IPS-20b (cell line): ENCODE results near the gene B3GNT7.

Experiments
- H3K27ac ChIP-seq: one replicate; pipeline ENCODE4 v1.5.1; 2013; ENCODE audit warnings: low read length
- H3K27me3 ChIP-seq: 2 replicates; pipeline ENCODE4 v1.6.1; 2013; ENCODE audit warnings: mild to moderate bottlenecking, low read length, inconsistent platforms; ENCODE audit not compliant: insufficient read depth
- H3K36me3 ChIP-seq: 2 replicates; pipeline ENCODE4 v1.6.1; 2013; ENCODE audit warnings: low read depth, mild to moderate bottlenecking, inconsistent platforms, low read length, moderate library complexity; ENCODE audit not compliant: insufficient read depth
- H3K4me1 ChIP-seq: 2 replicates; pipeline ENCODE4 v1.6.1; 2013; ENCODE audit warnings: mild to moderate bottlenecking, control low read depth, inconsistent platforms, low read length, moderate library complexity; ENCODE audit not compliant: insufficient read depth
- H3K4me3 ChIP-seq: 2 replicates; pipeline ENCODE4 v1.5.1; 2013; ENCODE audit warnings: mild to moderate bottlenecking, low read length, inconsistent platforms
- H3K9ac ChIP-seq: 2 replicates; pipeline ENCODE4 v1.6.1; 2013; ENCODE audit warnings: low read depth, mild to moderate bottlenecking, inconsistent platforms, low read length, moderate library complexity
- H3K9me3 ChIP-seq: 2 replicates; pipeline ENCODE4 v1.6.1; 2013; ENCODE audit warnings: mild to moderate bottlenecking, low read depth, low read length, inconsistent platforms; ENCODE audit not compliant: insufficient read depth

The B3GNT7 gene

GRCh38 chr2:231409776-231410175 lies 14.3 kb downstream of the B3GNT7 start:
- Histone ChIP-seq H3K27me3 (no peaks in the 10 kb centered on the region; the same call in 1 of the 2 replicates), H3K27ac (no peak overlapping the region), H3K9me3 (peaks cover 12% of the 10 kb centered on the region; the same call in 1 of the 2 replicates), H3K4me1 (peaks cover 25% of the 10 kb centered on the region), H3K36me3 (no peaks in the 10 kb centered on the region), H3K4me3 (no peak overlapping the region), H3K9ac (no peak overlapping the region)

- peak overlapping the region; percentile 65 for H3K4me3 ChIP-seq
- H3K36me3 ChIP-seq, result no peaks in the 10 kb centered on the region
- peak overlapping the region; percentile 81 for H3K27ac ChIP-seq
- no peaks in the 10 kb centered on the region; the same call in 1 of the 2 replicates for H3K27me3 ChIP-seq
- H3K9me3 ChIP-seq, result peaks cover 12% of the 10 kb centered on the region; the same call in 1 of the 2 replicates
- H3K9ac ChIP-seq, result peak overlapping the region; percentile 67
- H3K4me1 ChIP-seq, result peaks cover 25% of the 10 kb centered on the region
Observed at GRCh38 chr2:231410293-231411004, 14.9 kb downstream of the B3GNT7 start.

- peak overlapping the region; percentile 81 for H3K27ac ChIP-seq
Observed at GRCh38 chr2:231411237-231411636, 15.7 kb downstream of the B3GNT7 start.

GRCh38 chr2:231411831-231412617 lies 16.5 kb downstream of the B3GNT7 start:
- Histone ChIP-seq H3K4me1 (peaks cover 25% of the 10 kb centered on the region), H3K27ac (peak overlapping the region; percentile 48), H3K4me3 (peak overlapping the region; percentile 65), H3K9me3 (peaks cover 12% of the 10 kb centered on the region; the same call in 1 of the 2 replicates), H3K27me3 (no peaks in the 10 kb centered on the region; the same call in 1 of the 2 replicates), H3K36me3 (no peaks in the 10 kb centered on the region), H3K9ac (peak overlapping the region; percentile 67)

More at GRCh38 chr2:231411237-231411636, 15.7 kb downstream of the B3GNT7 start:
- no peaks in the 10 kb centered on the region; the same call in 1 of the 2 replicates for H3K27me3 ChIP-seq
- H3K9me3 ChIP-seq, result peaks cover 12% of the 10 kb centered on the region; the same call in 1 of the 2 replicates
- no peaks in the 10 kb centered on the region for H3K36me3 ChIP-seq
- peak overlapping the region; percentile 65 for H3K4me3 ChIP-seq
- peak overlapping the region; percentile 67 for H3K9ac ChIP-seq
- H3K4me1 ChIP-seq, result peaks cover 25% of the 10 kb centered on the region

- H3K27ac ChIP-seq, result no peak overlapping the region
- H3K9ac ChIP-seq, result peak overlapping the region; percentile 58
- H3K4me3 ChIP-seq, result peak overlapping the region; percentile 65; the same call in 1 of the 2 replicates
- peaks cover 12% of the 10 kb centered on the region; the same call in 1 of the 2 replicates for H3K9me3 ChIP-seq
- no peaks in the 10 kb centered on the region for H3K36me3 ChIP-seq
- H3K4me1 ChIP-seq, result peaks cover 25% of the 10 kb centered on the region
- H3K27me3 ChIP-seq, result no peaks in the 10 kb centered on the region; the same call in 1 of the 2 replicates
Observed at GRCh38 chr2:231412618-231412963, 17.1 kb downstream of the B3GNT7 start.

GRCh38 chr2:231413456-231413855 lies 17.9 kb downstream of the B3GNT7 start:
- Histone ChIP-seq H3K27me3 (no peaks in the 10 kb centered on the region; the same call in 1 of the 2 replicates), H3K27ac (no peak overlapping the region), H3K9me3 (peaks cover 12% of the 10 kb centered on the region; the same call in 1 of the 2 replicates), H3K4me1 (peaks cover 25% of the 10 kb centered on the region), H3K36me3 (no peaks in the 10 kb centered on the region), H3K9ac (0 out of 2 replicates have a peak overlapping the region, but pooled peaks have one; percentile 5), H3K4me3 (no peak overlapping the region)

GRCh38 chr2:231413921-231414476 lies 18.5 kb downstream of the B3GNT7 start:
- no peak overlapping the region for H3K27ac ChIP-seq
- peaks cover 12% of the 10 kb centered on the region; the same call in 1 of the 2 replicates for H3K9me3 ChIP-seq
- no peak overlapping the region; the same call in 1 of the 2 replicates for H3K9ac ChIP-seq
- peak overlapping the region; percentile 3; the same call in 1 of the 2 replicates for H3K4me3 ChIP-seq
- H3K36me3 ChIP-seq, result no peaks in the 10 kb centered on the region
- no peaks in the 10 kb centered on the region; the same call in 1 of the 2 replicates for H3K27me3 ChIP-seq
- H3K4me1 ChIP-seq, result peaks cover 25% of the 10 kb centered on the region

- Histone ChIP-seq H3K9ac (no peak overlapping the region), H3K27me3 (no peaks in the 10 kb centered on the region; the same call in 1 of the 2 replicates), H3K36me3 (no peaks in the 10 kb centered on the region), H3K4me1 (peaks cover 25% of the 10 kb centered on the region), H3K9me3 (peaks cover 4% of the 10 kb centered on the region; the same call in 1 of the 2 replicates), H3K4me3 (no peak overlapping the region), H3K27ac (no peak overlapping the region)
Observed at GRCh38 chr2:231415029-231415428, 19.5 kb downstream of the B3GNT7 start.

- no peaks in the 10 kb centered on the region for H3K9me3 ChIP-seq
- H3K27me3 ChIP-seq, result no peaks in the 10 kb centered on the region; the same call in 1 of the 2 replicates
- no peaks in the 10 kb centered on the region for H3K36me3 ChIP-seq
- H3K4me3 ChIP-seq, result no peak overlapping the region
- no peak overlapping the region for H3K27ac ChIP-seq
- H3K4me1 ChIP-seq, result peaks cover 5% of the 10 kb centered on the region; the same call in 1 of the 2 replicates
- no peak overlapping the region for H3K9ac ChIP-seq
Observed at GRCh38 chr2:231418820-231419640, 23.5 kb downstream of the B3GNT7 start.

GRCh38 chr2:231421051-231421580 lies 25.6 kb downstream of the B3GNT7 start:
- H3K4me1 ChIP-seq, result no peaks in the 10 kb centered on the region
- no peaks in the 10 kb centered on the region for H3K9me3 ChIP-seq
- H3K27me3 ChIP-seq, result no peaks in the 10 kb centered on the region; the same call in 1 of the 2 replicates
- no peak overlapping the region for H3K4me3 ChIP-seq
- no peaks in the 10 kb centered on the region for H3K36me3 ChIP-seq
- no peak overlapping the region for H3K9ac ChIP-seq
- no peak overlapping the region for H3K27ac ChIP-seq
